Measurements from ENCODE around the gene CPXM2.

Gene CPXM2

DNA sequence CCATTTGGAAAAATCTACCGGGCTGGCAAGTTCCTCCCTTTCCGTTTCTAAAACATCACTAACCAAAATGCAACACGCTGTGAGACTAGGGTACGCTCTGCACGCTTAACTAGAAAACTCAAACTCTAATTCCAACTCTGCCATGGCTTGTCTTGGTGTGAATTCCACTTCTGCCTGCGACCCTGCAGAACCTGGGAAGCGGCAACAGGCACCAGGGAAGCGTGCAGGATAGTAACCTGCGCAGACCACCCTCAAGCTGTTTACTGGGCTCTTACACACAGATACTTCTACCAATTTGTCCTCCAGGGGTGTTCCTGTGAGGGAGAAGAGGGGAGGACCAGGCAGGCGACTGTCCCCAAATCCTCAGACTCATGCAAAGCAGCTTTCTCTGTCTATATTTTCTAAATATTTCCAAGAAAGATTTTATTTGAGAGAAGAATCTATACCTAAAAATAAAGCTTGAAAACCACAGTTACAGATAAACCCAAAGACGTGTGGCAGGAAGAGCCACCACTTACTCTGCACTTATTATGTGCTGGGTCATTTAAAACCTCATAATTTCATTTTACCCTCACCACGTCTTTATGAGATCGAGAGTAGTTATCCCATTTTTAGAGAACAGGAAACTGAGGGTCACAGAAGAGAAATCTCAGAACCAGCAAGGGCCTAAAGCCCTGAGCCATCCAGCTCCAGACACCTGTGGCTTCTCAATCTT is 52.9 kb downstream of the CPXM2 start:
- TF ChIP-seq, protein P1, sequence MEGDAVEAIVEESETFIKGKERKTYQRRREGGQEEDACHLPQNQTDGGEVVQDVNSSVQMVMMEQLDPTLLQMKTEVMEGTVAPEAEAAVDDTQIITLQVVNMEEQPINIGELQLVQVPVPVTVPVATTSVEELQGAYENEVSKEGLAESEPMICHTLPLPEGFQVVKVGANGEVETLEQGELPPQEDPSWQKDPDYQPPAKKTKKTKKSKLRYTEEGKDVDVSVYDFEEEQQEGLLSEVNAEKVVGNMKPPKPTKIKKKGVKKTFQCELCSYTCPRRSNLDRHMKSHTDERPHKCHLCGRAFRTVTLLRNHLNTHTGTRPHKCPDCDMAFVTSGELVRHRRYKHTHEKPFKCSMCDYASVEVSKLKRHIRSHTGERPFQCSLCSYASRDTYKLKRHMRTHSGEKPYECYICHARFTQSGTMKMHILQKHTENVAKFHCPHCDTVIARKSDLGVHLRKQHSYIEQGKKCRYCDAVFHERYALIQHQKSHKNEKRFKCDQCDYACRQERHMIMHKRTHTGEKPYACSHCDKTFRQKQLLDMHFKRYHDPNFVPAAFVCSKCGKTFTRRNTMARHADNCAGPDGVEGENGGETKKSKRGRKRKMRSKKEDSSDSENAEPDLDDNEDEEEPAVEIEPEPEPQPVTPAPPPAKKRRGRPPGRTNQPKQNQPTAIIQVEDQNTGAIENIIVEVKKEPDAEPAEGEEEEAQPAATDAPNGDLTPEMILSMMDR (IDR thresholded peaks at IDR 0.05; ENCODE audit: control insufficient read depth, insufficient read depth, low read depth, low read length, missing control alignments): no peak
- no peak for DNase-seq (ENCODE audit: low read depth)

DNA sequence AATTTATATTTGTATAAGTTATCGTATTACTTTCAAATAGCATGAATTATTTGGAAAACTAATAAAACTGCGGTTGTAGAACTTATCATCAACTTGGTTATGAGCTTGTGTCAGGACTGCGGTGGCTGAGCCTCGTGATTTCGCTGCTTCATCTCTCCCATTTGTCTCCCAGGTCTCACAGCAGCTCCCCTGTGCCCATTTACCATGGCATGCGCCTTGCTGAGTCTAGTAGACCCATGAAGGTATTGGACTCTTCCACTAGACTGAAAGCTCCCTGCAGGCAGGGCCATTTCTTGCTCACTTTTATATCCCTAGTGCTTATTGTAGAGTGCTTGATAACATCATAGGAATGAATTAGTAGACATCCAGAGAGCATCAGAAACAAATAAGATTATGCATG is 53.9 kb downstream of the CPXM2 start:
- TF ChIP-seq, protein P1 (IDR thresholded peaks at IDR 0.05; ENCODE audit: control insufficient read depth, insufficient read depth, low read depth, low read length, missing control alignments): no peak
- no peak overlapping the region for H3K4me3 ChIP-seq (ENCODE audit: control insufficient read depth, low read depth, low read length)
- no peak for DNase-seq (ENCODE audit: low read depth)

More for the DNA sequence above, 52.9 kb downstream of the CPXM2 start:
- H3K4me3 ChIP-seq (ENCODE audit: control insufficient read depth, low read depth, low read length): no peak overlapping the region

DNA sequence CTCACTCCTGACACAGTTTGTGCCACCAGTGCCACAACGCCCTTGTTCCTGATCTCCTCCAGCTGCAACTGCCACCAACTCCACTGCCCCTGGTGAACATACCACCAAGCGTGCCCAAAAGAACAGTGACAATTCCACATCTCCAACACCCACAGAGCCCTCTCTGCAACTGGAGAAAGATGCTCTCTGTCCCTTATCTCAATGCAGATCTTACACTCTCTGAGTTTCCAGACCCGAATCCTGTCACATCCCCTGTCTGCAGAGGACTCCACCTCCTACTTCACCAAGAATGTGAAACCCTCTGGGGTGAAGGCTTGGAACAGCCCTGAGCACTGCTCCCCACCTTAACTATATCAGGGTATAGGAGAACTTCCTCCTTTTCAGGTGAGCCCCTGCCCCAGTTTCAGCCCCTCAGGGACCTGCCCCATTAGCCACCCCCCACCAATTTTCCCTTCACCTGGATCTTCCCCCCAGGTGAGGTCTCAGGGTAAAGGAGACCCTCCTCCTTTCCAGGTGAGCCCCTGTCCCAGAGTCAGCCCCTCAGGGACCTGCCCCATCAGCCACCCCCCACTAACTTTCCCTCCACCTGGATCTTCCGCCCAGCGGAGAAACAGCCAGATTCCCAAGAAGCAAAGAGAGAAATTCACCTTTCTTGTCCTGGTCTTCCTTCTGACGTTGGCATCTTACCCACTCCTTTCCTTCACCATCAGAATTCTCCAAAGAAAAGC is 55.0 kb downstream of the CPXM2 start:
- TF ChIP-seq, protein P1 (IDR thresholded peaks at IDR 0.05; ENCODE audit: control insufficient read depth, insufficient read depth, low read depth, low read length, missing control alignments): no peak
- H3K4me3 ChIP-seq (ENCODE audit: control insufficient read depth, low read depth, low read length): no peak overlapping the region

DNA sequence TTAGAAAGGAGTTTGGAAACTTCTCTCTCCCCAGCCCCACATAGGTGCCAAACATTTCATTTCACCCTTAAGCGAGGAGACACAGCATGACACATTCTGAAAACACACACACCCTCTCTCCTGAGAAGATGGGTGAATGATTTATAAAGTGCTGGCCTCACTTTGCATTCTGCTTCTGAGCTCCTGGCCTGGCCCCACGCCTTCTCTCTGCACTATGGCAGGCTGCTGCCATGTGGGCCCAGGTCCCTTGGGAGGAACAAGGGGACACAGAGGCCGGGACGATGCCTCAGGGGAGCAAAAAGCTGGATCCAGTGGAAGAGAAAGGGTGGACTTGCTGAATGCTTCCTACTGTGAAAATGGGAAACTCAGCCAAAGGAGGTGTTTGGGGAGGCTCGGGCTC is 56.0 kb downstream of the CPXM2 start:
- no peak overlapping the region for H3K4me3 ChIP-seq (ENCODE audit: control insufficient read depth, low read depth, low read length)
- TF ChIP-seq, protein P1 (IDR thresholded peaks at IDR 0.05; ENCODE audit: control insufficient read depth, insufficient read depth, low read depth, low read length, missing control alignments): no peak
- no peak for DNase-seq (ENCODE audit: low read depth)

More for the DNA sequence above, 55.0 kb downstream of the CPXM2 start:
- no peak for DNase-seq (ENCODE audit: low read depth)

DNA sequence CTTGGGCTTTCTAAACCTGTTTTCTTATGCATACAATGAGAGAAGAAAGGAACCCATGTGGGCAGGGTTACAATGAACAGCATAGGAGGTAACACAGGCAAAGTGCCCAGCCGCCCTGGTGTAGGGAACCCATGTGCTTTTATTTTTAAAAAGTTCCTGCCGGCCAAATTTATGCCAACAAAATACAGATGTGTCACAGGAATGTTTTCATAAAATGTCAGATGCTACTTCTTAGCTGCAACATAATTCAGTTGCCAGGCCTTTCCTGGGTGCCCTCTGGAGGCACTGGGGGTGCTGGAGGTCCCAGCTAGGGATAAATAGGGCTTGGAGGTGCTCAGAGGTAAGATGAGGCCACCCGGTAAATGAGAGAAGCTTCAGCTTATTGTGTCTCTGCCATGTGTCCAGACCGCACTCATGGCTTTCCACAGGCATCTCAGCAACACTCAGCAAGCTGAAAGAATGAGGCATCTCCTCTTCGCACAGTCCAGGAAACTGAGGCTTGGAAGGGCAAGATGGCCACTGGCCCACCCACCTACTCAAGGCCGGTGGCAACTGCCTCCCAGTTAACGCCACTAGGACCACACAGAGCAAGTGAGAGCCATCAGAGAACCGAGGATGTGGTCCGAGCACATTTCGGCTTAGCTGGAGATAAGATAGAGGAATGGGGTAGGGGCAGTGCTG is 58.3 kb downstream of the CPXM2 start:
- TF ChIP-seq, protein P1 (IDR thresholded peaks at IDR 0.05; ENCODE audit: control insufficient read depth, insufficient read depth, low read depth, low read length, missing control alignments): no peak

DNA sequence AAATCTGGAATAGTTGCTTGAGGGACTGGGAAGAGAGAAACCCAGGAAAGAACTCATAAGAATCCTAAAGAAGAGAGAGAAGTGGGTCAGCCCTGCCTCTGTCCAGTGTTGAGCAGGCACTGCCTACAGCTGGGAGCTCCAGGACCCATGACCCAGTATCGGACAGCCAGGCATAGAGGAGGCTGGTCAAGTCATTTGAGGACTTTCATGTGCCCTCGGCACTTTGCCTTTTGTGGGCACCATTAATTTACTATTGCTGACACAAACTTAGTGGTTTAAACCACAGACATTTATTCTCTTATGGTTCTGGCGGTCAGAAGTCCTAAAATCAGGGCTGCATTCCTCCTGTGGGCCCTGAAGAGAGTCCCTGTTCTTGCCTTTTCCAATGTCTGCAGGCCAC is 60.3 kb downstream of the CPXM2 start:
- no peak for DNase-seq (ENCODE audit: low read depth)
- H3K4me3 ChIP-seq (ENCODE audit: control insufficient read depth, low read depth, low read length): no peak overlapping the region
- TF ChIP-seq, protein P1 (IDR thresholded peaks at IDR 0.05; ENCODE audit: control insufficient read depth, insufficient read depth, low read depth, low read length, missing control alignments): no peak

More for the DNA sequence above, 58.3 kb downstream of the CPXM2 start:
- DNase-seq (ENCODE audit: low read depth): no peak
- H3K4me3 ChIP-seq (ENCODE audit: control insufficient read depth, low read depth, low read length): no peak overlapping the region

All from AG09309 (cell line).